GM19099 (cell line): ENCODE data around the gene PHRF1.

ENCODE experiments used
- POLR2A ChIP-seq: IDR thresholded peaks from 3 replicates; pipeline ENCODE4 v1.6.1; 2011; ENCODE audit warnings: low read depth; ENCODE audit not compliant: insufficient read length; ENCODE audit errors: extremely low read depth

PHRF1 gene, protein sequence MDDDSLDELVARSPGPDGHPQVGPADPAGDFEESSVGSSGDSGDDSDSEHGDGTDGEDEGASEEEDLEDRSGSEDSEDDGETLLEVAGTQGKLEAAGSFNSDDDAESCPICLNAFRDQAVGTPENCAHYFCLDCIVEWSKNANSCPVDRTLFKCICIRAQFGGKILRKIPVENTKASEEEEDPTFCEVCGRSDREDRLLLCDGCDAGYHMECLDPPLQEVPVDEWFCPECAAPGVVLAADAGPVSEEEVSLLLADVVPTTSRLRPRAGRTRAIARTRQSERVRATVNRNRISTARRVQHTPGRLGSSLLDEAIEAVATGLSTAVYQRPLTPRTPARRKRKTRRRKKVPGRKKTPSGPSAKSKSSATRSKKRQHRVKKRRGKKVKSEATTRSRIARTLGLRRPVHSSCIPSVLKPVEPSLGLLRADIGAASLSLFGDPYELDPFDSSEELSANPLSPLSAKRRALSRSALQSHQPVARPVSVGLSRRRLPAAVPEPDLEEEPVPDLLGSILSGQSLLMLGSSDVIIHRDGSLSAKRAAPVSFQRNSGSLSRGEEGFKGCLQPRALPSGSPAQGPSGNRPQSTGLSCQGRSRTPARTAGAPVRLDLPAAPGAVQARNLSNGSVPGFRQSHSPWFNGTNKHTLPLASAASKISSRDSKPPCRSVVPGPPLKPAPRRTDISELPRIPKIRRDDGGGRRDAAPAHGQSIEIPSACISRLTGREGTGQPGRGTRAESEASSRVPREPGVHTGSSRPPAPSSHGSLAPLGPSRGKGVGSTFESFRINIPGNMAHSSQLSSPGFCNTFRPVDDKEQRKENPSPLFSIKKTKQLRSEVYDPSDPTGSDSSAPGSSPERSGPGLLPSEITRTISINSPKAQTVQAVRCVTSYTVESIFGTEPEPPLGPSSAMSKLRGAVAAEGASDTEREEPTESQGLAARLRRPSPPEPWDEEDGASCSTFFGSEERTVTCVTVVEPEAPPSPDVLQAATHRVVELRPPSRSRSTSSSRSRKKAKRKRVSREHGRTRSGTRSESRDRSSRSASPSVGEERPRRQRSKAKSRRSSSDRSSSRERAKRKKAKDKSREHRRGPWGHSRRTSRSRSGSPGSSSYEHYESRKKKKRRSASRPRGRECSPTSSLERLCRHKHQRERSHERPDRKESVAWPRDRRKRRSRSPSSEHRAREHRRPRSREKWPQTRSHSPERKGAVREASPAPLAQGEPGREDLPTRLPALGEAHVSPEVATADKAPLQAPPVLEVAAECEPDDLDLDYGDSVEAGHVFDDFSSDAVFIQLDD (N-terminal part only)

GRCh38 chr11:575996-576768 is at the start of gene PHRF1:
Gene PHRF1, plus strand, starts transcription at chr11:576470. Its CDS starts 5,043 bp downstream, at chr11:581513.
- peak; percentile 79 for TF ChIP-seq POLR2A

- no peak for TF ChIP-seq POLR2A
Observed at GRCh38 chr11:528166-528814, 48.0 kb upstream of the PHRF1 start.

DNA sequence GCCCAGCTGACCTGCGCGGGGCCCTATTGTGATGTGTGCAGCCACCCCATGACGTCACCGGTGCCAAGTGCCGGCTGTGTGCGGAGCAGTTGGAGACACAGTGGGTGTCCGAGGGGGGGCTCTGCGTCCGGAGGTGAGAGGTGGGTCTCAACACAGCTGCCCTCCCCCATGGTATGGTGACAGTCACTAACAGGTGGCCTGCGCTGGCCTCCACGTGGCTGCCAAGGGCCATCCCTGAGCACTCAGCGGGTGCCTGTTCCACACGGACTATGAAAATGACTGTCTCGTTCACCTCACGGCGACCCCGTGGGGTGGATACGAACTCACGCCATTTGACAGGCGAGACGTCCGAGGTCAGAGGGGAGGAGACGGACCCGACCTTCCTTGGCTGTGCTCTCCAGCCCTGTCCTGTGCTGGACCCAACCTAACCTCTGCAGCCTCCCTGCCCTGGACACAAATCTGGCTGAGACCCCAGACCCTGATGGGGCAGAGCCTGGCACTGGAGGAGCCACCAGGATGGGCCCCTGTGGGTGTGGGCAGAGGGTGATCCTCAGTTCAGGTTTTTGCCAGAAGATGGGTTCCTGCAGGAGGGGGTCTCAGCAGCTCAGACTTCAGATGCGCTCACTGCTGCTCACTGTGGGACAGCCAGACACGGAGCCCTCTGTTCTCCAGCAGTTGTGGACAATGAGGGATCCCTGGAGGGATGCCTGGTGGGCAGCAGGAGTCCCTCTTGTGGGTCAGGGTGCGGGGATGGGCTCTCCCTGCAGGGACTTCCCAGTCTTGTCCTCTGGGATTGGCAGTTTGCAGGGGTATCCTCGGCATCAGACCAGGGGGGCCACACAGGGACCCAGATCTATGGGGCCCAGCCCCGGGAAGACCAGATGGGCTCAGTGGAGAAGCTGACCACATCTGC is 47.2 kb upstream of the PHRF1 start:
- no peak for TF ChIP-seq POLR2A

DNA sequence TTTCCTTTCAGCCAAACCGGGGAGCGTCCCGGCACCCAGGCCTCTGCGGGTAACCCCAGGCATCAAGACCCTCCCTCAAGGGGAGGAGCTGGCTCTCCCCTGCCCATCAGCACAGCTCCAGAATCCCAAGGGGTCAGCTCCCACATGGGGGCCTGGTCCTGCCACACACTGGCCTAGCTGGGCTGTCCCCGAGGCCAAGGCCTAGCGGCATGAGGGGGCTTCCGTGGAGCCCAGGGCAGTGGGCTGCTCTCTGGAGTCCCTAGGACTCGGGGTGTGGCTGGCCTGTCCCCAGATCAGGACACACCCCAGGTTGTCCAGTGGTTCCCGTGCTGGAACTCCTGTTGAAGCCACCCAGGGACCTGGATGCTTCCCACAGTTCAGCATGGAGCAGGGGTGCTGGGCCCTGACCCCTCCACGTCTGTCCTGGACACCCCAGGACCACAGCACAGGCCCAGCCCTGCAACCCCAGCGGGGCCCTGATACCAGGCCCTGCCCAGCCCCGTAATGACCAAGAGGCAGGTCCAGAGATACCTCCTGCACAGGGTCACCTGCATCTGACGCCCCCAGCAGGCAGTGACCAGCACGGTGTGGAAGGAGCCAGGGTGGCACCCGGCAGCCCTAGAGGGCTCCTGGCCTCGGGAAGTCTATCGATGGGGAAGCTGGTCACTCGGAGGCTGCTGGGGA is 46.4 kb upstream of the PHRF1 start:
- no peak for TF ChIP-seq POLR2A

DNA sequence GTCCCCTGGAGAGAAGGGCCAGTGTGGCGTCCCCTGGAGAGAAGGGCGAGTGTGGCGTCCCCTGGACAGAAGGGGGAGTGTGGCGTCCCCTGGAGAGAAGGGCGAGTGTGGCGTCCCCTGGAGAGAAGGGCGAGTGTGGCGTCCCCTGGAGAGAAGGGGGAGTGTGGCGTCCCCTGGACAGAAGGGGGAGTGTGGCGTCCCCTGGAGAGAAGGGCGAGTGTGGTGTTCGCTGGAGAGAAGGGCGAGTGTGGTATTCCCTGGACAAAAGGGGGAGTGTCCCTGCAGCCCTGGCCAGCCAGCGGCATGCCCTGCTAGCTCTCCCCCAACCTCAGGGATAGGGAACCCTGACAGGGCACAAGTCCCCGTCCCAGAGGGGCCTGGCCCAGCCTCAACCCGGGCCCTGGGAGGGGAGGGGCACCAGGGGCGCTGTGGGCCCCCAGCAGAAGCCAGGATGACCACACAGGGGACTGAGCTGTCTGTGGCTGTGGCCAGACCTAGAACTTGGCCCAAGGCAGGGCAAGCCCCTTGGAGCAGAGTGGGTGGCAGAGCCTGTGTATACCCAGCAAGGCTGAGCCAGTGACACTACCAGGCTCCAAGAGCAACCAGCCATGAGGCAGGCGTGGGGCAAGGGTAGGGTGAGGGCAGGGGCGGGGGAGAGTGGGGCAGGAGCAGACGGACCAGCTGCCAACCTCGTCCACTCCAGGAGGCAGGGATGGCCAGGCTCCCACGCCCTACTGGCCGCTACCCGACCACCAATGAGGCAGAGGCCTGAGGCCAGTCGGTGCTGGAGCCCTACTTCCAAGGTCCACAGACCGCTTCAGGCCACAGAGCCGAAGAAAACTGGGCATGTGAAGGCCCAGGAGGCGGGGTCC is 45.1 kb upstream of the PHRF1 start:
- TF ChIP-seq POLR2A: no peak

- TF ChIP-seq POLR2A: no peak
Observed at GRCh38 chr11:531919-532526, 44.2 kb upstream of the PHRF1 start.

DNA sequence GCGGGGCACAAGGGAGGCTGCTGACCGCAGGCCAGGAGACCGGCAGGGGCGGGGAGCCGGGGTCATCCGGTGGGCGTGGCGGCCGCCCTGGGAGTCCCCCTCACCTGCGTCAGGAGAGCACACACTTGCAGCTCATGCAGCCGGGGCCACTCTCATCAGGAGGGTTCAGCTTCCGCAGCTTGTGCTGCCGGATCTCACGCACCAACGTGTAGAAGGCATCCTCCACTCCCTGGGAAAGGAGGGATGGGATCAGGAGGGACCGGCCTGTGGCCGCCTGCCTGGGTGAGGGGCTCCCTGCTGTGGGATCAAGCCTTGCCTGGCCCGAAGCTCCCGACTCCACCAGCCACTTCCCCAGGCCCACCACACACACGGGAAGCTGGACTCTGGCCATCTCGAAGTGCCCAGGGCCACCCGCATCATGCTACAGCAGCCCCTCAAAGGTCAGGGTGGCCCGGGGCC is 43.7 kb upstream of the PHRF1 start:
- TF ChIP-seq POLR2A: no peak

DNA sequence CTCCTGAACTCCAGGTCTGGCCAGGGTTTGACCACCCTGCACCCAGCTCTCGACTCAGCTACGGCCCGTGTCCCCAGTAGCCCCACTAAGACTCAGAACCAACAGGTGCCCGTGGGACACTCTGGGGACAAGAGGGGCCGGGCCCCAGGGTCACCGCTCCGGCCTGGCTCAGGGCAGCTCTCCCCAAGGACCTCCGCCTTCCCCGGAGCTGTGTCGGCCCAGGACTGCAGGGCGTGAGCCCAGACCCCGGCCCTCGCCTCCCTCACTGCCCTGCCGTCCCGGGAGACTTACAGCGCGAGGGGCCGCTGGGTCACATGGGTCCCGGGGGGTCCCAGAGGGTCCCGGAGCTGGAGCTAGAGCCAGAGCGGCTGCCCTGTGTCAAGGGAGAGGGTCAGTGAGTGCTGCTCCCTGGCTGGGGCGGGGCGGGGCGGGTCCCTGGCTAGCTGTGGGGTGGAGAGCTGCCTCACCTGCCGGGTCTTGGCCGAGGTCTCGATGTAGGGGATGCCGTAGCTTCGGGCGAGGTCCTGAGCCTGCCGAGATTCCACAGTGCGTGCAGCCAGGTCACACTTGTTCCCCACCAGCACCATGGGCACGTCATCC is 43.2 kb upstream of the PHRF1 start:
- no peak for TF ChIP-seq POLR2A

DNA sequence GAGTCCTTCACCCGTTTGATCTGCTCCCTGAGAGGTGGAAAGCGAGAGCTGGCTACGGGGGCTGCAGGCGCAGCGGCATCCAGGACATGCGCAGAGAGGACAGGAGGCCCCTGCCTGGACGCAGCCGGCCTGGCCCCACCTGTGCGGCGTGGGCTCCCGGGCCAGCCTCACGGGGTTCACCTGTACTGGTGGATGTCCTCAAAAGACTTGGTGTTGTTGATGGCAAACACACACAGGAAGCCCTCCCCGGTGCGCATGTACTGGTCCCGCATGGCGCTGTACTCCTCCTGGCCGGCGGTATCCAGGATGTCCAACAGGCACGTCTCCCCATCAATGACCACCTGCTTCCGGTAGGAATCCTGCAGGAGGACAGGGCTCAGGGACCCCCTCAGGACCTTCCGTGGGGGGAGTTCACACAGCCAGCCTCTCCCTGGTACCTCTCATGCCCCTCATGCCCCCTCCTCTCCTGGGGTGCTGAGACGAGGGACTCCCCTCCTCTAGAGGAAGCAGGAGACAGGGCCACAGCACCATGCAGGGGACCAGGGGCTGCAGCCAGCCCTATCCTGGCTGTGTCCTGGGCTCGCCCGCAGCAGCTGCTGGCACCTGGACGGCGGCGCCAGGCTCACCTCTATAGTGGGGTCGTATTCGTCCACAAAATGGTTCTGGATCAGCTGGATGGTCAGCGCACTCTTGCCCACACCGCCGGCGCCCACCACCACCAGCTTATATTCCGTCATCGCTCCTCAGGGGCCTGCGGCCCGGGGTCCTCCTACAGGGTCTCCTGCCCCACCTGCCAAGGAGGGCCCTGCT is 42.5 kb upstream of the PHRF1 start:
- no peak for TF ChIP-seq POLR2A
